MM.1S (cell line): ENCODE data around the gene HS1BP3.

Experiments
- DNase-seq: peaks from one replicate; pipeline ENCODE4 v3.0.0-alpha.2; 2015
- H2AFZ ChIP-seq: fragments of 300-600 bp; sonication (generic); 2 replicates; pipeline ENCODE4 v1.6.0; 2016; ENCODE audit warnings: antibody characterized with exemption, low read length
- H3F3A ChIP-seq: fragments of 300-600 bp; sonication (generic); 2 replicates; pipeline ENCODE4 v1.6.1; 2016; ENCODE audit warnings: mild to moderate bottlenecking, antibody characterized with exemption, low read length, moderate library complexity, mixed read lengths; ENCODE audit not compliant: insufficient read depth
- H3K27ac ChIP-seq: fragments of 300-600 bp; sonication (generic); 2 replicates; pipeline ENCODE4 v1.5.1; 2016; ENCODE audit warnings: mild to moderate bottlenecking, low read length
- H3K27me3 ChIP-seq: fragments of 300-600 bp; sonication (generic); replicated peaks from 2 replicates; pipeline ENCODE4 v1.6.0; 2016; ENCODE audit warnings: low read length; ENCODE audit not compliant: insufficient read depth
- H3K36me3 ChIP-seq: fragments of 300-600 bp; sonication (generic); replicated peaks from 2 replicates; pipeline ENCODE4 v1.6.1; 2016; ENCODE audit warnings: mild to moderate bottlenecking, low read length, mixed read lengths; ENCODE audit not compliant: insufficient read depth
- H3K4me1 ChIP-seq: fragments of 300-600 bp; sonication (generic); 2 replicates; pipeline ENCODE4 v1.6.1; 2016; ENCODE audit warnings: low read length, mixed read lengths
- H3K4me2 ChIP-seq: fragments of 300-600 bp; sonication (generic); 2 replicates; pipeline ENCODE4 v1.6.0; 2016; ENCODE audit warnings: low read depth, low read length
- H3K4me3 ChIP-seq: fragments of 300-600 bp; sonication (generic); 2 replicates; pipeline ENCODE4 v1.5.1; 2016; ENCODE audit warnings: low read length, mixed read lengths
- H3K79me2 ChIP-seq: fragments of 300-600 bp; sonication (generic); 2 replicates; pipeline ENCODE4 v1.6.1; 2016; ENCODE audit warnings: mixed run types, low read length, mixed read lengths
- H3K9ac ChIP-seq: fragments of 300-600 bp; sonication (generic); 2 replicates; pipeline ENCODE4 v1.6.1; 2016; ENCODE audit warnings: low read length, mixed read lengths
- H3K9me2 ChIP-seq: fragments of 300-600 bp; sonication (generic); replicated peaks from 2 replicates; pipeline ENCODE4 v1.6.1; 2016; ENCODE audit warnings: mild to moderate bottlenecking, low read length, mixed read lengths; ENCODE audit not compliant: insufficient read depth
- H3K9me3 ChIP-seq: fragments of 300-600 bp; sonication (generic); replicated peaks from 2 replicates; pipeline ENCODE4 v1.6.1; 2016; ENCODE audit warnings: mild to moderate bottlenecking, low read length, mixed read lengths; ENCODE audit not compliant: insufficient read depth
- H4K20me1 ChIP-seq: fragments of 300-600 bp; sonication (generic); 2 replicates; pipeline ENCODE4 v1.6.1; 2016; ENCODE audit warnings: mild to moderate bottlenecking, low read length, moderate library complexity, mixed read lengths; ENCODE audit not compliant: insufficient read depth
- CTCF ChIP-seq: fragments of 300-600 bp; sonication (generic); IDR thresholded peaks from 2 replicates; pipeline ENCODE4 v1.5.1; 2016; ENCODE audit warnings: antibody characterized with exemption, low read length, mixed read lengths
- EZH2 ChIP-seq: fragments of 300-600 bp; sonication (generic); optimal IDR thresholded peaks from 2 replicates; pipeline ENCODE3; 2017; ENCODE audit warnings: low read depth, mild to moderate bottlenecking, antibody characterized with exemption, low read length, mixed read lengths
- EZH2phosphoT487 ChIP-seq: fragments of 300-600 bp; sonication (generic); IDR thresholded peaks from 2 replicates; pipeline ENCODE4 v1.6.1; 2018; ENCODE audit warnings: antibody characterized with exemption, low read length

The HS1BP3 gene

GRCh38 chr2:20673686-20674308 lies 22.9 kb upstream of the HS1BP3 start:
- no peaks in the 10 kb centered on the region for H4K20me1 ChIP-seq
- no peak overlapping the region for H3K4me2 ChIP-seq
- H3K9me3 ChIP-seq = no peaks in the 10 kb centered on the region
- TF ChIP-seq CTCF (no peak), EZH2phosphoT487 (no peak), EZH2 (no peak)
- peaks cover 40% of the 10 kb centered on the region for H3K4me1 ChIP-seq
- no peak overlapping the region for H3K4me3 ChIP-seq
- no peaks in the 10 kb centered on the region for H3K36me3 ChIP-seq
- no peak overlapping the region for H3K27ac ChIP-seq
- H3K9ac ChIP-seq = no peak overlapping the region
- H3K27me3 ChIP-seq = no peaks in the 10 kb centered on the region
- H2AFZ ChIP-seq = no peak overlapping the region
- no peaks in the 10 kb centered on the region for H3K9me2 ChIP-seq
- no peak for DNase-seq
- peaks cover 34% of the 10 kb centered on the region for H3F3A ChIP-seq
- H3K79me2 ChIP-seq = no peaks in the 10 kb centered on the region

GRCh38 chr2:20672201-20672951 lies 21.5 kb upstream of the HS1BP3 start:
- TF ChIP-seq CTCF (no peak), EZH2 (no peak), EZH2phosphoT487 (no peak)
- DNase-seq = no peak
- peaks cover 19% of the 10 kb centered on the region for H3F3A ChIP-seq
- H3K27me3 ChIP-seq = peaks cover 5% of the 10 kb centered on the region; the same call in 1 of the 2 replicates
- H3K27ac ChIP-seq = no peak overlapping the region
- no peaks in the 10 kb centered on the region for H3K79me2 ChIP-seq
- no peak overlapping the region for H3K4me3 ChIP-seq
- peaks cover 26% of the 10 kb centered on the region for H3K4me1 ChIP-seq
- H3K36me3 ChIP-seq = no peaks in the 10 kb centered on the region
- H3K9me2 ChIP-seq = no peaks in the 10 kb centered on the region
- no peak overlapping the region for H2AFZ ChIP-seq
- H3K4me2 ChIP-seq = no peak overlapping the region
- H4K20me1 ChIP-seq = no peaks in the 10 kb centered on the region
- no peaks in the 10 kb centered on the region for H3K9me3 ChIP-seq
- no peak overlapping the region for H3K9ac ChIP-seq

- Histone ChIP-seq H3K36me3 (no peaks in the 10 kb centered on the region), H3K4me1 (peaks cover 21% of the 10 kb centered on the region), H4K20me1 (no peaks in the 10 kb centered on the region), H3K9me3 (no peaks in the 10 kb centered on the region), H3K4me3 (no peak overlapping the region), H3K4me2 (no peak overlapping the region), H3F3A (peaks cover 13% of the 10 kb centered on the region), H3K27ac (no peak overlapping the region), H3K27me3 (peaks cover 7% of the 10 kb centered on the region), H3K9ac (no peak overlapping the region), H3K79me2 (no peaks in the 10 kb centered on the region), H3K9me2 (no peaks in the 10 kb centered on the region), H2AFZ (no peak overlapping the region)
- no peak for DNase-seq
- no peak for TF ChIP-seq CTCF
- TF ChIP-seq EZH2phosphoT487 = no peak
- TF ChIP-seq EZH2 = no peak
These were observed 20.8 kb upstream of the HS1BP3 start for GRCh38 chr2:20671736-20672080.
